Measurements from ENCODE around the gene SENP7.
A peak's percentile ranks its signal among the peaks of the same experiment; 100 is the strongest.
"Not testable (repeated sequence)": the region's sequence is repeated elsewhere in the genome, so short reads cannot be mapped to it uniquely, and the experiment has no call there.

The SENP7 gene

GRCh38 chr3:101512646-101513418, at the start of gene SENP7:
Gene SENP7 (minus strand): TSS chr3:101513212. CDS start chr3:101513130, 82 bp downstream.
- ChIA-PET CTCF (interaction anchor here (0.5 to 0.8 kb wide), 3 partner anchors 15 to 1120 kb away, joined by 3 to 4 read pairs (median 4); no protein-coding TSS in a partner anchor), POLR2A (ENCODE audit: low non-redundant PET) (interaction anchor here (0.6 to 0.8 kb wide), 6 partner anchors 9 to 66 kb away, joined by 3 to 14 read pairs (median 6); partner anchors contain the start of gene TRMT10C)
- peak; percentile 84 for DNase-seq (ENCODE audit: low spot score)

GRCh38 chr3:101561630-101562328, 48.8 kb upstream of the SENP7 start, which contains the start of gene TRMT10C:
Gene TRMT10C (plus strand): TSS chr3:101561868. CDS start chr3:101564782, 2,914 bp downstream.
- ChIA-PET POLR2A (ENCODE audit: low non-redundant PET) (interaction anchor here (0.6 to 1.2 kb wide), 2 partner anchors 11 to 49 kb away, joined by 3 to 5 read pairs; partner anchors contain the start of gene SENP7), CTCF (interaction anchor here (0.7 kb wide), 1 partner anchor 295 kb away, joined by 8 read pairs; no protein-coding TSS in a partner anchor)
- peak within 1 kb of the TSS; percentile 81 for H3K27ac ChIP-seq
- peak; percentile 88 for DNase-seq (ENCODE audit: low spot score)
- TF ChIP-seq CTCF (conservative IDR thresholded peaks at IDR 0.05; ENCODE audit: low read depth): no peak

More at GRCh38 chr3:101512646-101513418, at the start of gene SENP7:
- TF ChIP-seq CTCF (conservative IDR thresholded peaks at IDR 0.05; ENCODE audit: low read depth): no peak
- peak within 1 kb of the TSS; percentile 95 for H3K27ac ChIP-seq

- no peak for DNase-seq (ENCODE audit: low spot score)
- CTCF ChIA-PET: interaction anchor here (0.6 kb wide), 1 partner anchor 38 kb away, joined by 5 read pairs; no protein-coding TSS in a partner anchor
These were observed 43.1 kb upstream of the SENP7 start for GRCh38 chr3:101556064-101556463.

GRCh38 chr3:101553381-101553780, 40.4 kb upstream of the SENP7 start:
- POLR2A ChIA-PET (ENCODE audit: low non-redundant PET); CTCF ChIA-PET; H3K27ac ChIP-seq; DNase-seq (ENCODE audit: low spot score): not testable (repeated sequence)

More at GRCh38 chr3:101556064-101556463, 43.1 kb upstream of the SENP7 start:
- TF ChIP-seq CTCF (conservative IDR thresholded peaks at IDR 0.05; ENCODE audit: low read depth): no peak
- H3K27ac ChIP-seq: no peak overlapping the region
- POLR2A ChIA-PET (ENCODE audit: low non-redundant PET): interaction anchor here (0.6 kb wide), 1 partner anchor 8 kb away, joined by 3 read pairs; no protein-coding TSS in a partner anchor

GRCh38 chr3:101551359-101552081, 38.5 kb upstream of the SENP7 start:
- POLR2A ChIA-PET (ENCODE audit: low non-redundant PET); DNase-seq (ENCODE audit: low spot score); H3K27ac ChIP-seq; CTCF ChIA-PET: not testable (repeated sequence)

GRCh38 chr3:101549473-101549872, 36.5 kb upstream of the SENP7 start:
- no peak for DNase-seq (ENCODE audit: low spot score)
- H3K27ac ChIP-seq: no peak overlapping the region
- ChIA-PET CTCF (no interaction called here), POLR2A (ENCODE audit: low non-redundant PET) (no interaction called here)
- no peak for TF ChIP-seq CTCF (conservative IDR thresholded peaks at IDR 0.05; ENCODE audit: low read depth)
